NCI-H460 (cell line): Measurements from ENCODE around the gene KRTAP10-5. TPM values are rescaled to one million over a fixed set of nuclear protein-coding genes. Genes with fewer than 3 reads are reported as not detected.
"Not testable (repeated sequence)": the region's sequence is repeated elsewhere in the genome, so short reads cannot be mapped to it uniquely, and the experiment has no call there.

Experiments
- DNase-seq: peaks from one replicate; pipeline ENCODE4 v3.0.0-alpha.2; 2016; ENCODE audit warnings: low read depth; ENCODE audit errors: extremely low read depth
- total RNA-seq: library from RNA; depleted of rRNA; stranded (reverse); fragments of >200 nt; shearing (Covaris generic); gene quantifications from 2 replicates; pipeline ENCODE4 v1.2.3, GENCODE V29; 2014

KRTAP10-5 gene
- total RNA-seq, 1 experiment from 2014 or later, result not detected

GRCh38 chr21:44573630-44574456 is 6.6 kb downstream of the KRTAP10-5 start, which contains the start of gene KRTAP10-4:
KRTAP10-4 (plus strand) TSS chr21:44573729; CDS start chr21:44573759, 30 bp downstream.
- not testable (repeated sequence) for DNase-seq

GRCh38 chr21:44572959-44573583 is 7.3 kb downstream of the KRTAP10-5 start:
- DNase-seq, result no peak

GRCh38 chr21:44571844-44572782 is 8.3 kb downstream of the KRTAP10-5 start:
- no peak for DNase-seq

GRCh38 chr21:44571296-44571695 is 9.1 kb downstream of the KRTAP10-5 start:
- no peak for DNase-seq

GRCh38 chr21:44569861-44570517 is 10.4 kb downstream of the KRTAP10-5 start:
- no peak for DNase-seq

- DNase-seq, result no peak
These were observed 11.5 kb downstream of the KRTAP10-5 start for GRCh38 chr21:44568667-44569556.

GRCh38 chr21:44568261-44568660 is 12.1 kb downstream of the KRTAP10-5 start:
- DNase-seq, result no peak

GRCh38 chr21:44567481-44568171 is 12.8 kb downstream of the KRTAP10-5 start:
- no peak for DNase-seq

GRCh38 chr21:44566403-44566802 is 14.0 kb downstream of the KRTAP10-5 start:
- no peak for DNase-seq

GRCh38 chr21:44564886-44565598 is 15.4 kb downstream of the KRTAP10-5 start:
- DNase-seq, result no peak

- no peak for DNase-seq
These were observed 16.3 kb downstream of the KRTAP10-5 start for GRCh38 chr21:44564099-44564498.

GRCh38 chr21:44558695-44559094 is 21.7 kb downstream of the KRTAP10-5 start, which contains the start of gene KRTAP10-3:
KRTAP10-3 (minus strand) TSS chr21:44558795; CDS start chr21:44558715, 80 bp downstream.
- DNase-seq, result no peak

- DNase-seq, result not testable (repeated sequence)
These were observed 22.1 kb downstream of the KRTAP10-5 start for GRCh38 chr21:44558329-44558675.

- DNase-seq, result no peak
These were observed 22.7 kb downstream of the KRTAP10-5 start for GRCh38 chr21:44557491-44558328.

GRCh38 chr21:44556879-44557278 is 23.5 kb downstream of the KRTAP10-5 start:
- DNase-seq, result no peak

- DNase-seq, result no peak
These were observed 25.1 kb downstream of the KRTAP10-5 start for GRCh38 chr21:44555200-44555875.

GRCh38 chr21:44552681-44553080 is 27.7 kb downstream of the KRTAP10-5 start:
- no peak for DNase-seq
